Globus pallidus (tissue), 1 donor: ENCODE data around the gene ATCAY.
"Not testable (repeated sequence)": the region's sequence is repeated elsewhere in the genome, so short reads cannot be mapped to it uniquely, and the experiment has no call there.

ENCODE experiments used
- DNase-seq: peaks from one replicate; pipeline ENCODE4 v3.0.0-alpha.2; 2015; ENCODE audit warnings: low spot score

ATCAY gene

GRCh38 chr19:3949294-3949693 is 68.8 kb downstream of the ATCAY start:
- DNase-seq = no peak

GRCh38 chr19:3949997-3950859 is 69.7 kb downstream of the ATCAY start:
- DNase-seq = no peak

- DNase-seq = no peak
Measured at GRCh38 chr19:3950871-3951861, 70.7 kb downstream of the ATCAY start.

- DNase-seq = not testable (repeated sequence)
Measured at GRCh38 chr19:3952755-3953276, 72.3 kb downstream of the ATCAY start.

GRCh38 chr19:3954107-3954506 is 73.6 kb downstream of the ATCAY start:
- no peak for DNase-seq

GRCh38 chr19:3955276-3955675 is 74.8 kb downstream of the ATCAY start:
- DNase-seq = not testable (repeated sequence)

- no peak for DNase-seq
Measured at GRCh38 chr19:3955688-3956087, 75.2 kb downstream of the ATCAY start.

- no peak for DNase-seq
Measured at GRCh38 chr19:3958836-3959765, 78.6 kb downstream of the ATCAY start.

- no peak for DNase-seq
Measured at GRCh38 chr19:3959766-3960131, 79.3 kb downstream of the ATCAY start.

GRCh38 chr19:3961007-3961406 is 80.5 kb downstream of the ATCAY start:
- no peak for DNase-seq

- no peak for DNase-seq
Measured at GRCh38 chr19:3963458-3964255, 83.2 kb downstream of the ATCAY start.

- no peak for DNase-seq
Measured at GRCh38 chr19:3964256-3965194, 84.0 kb downstream of the ATCAY start.

- no peak for DNase-seq
Measured at GRCh38 chr19:3966051-3967017, 85.8 kb downstream of the ATCAY start.

- DNase-seq = not testable (repeated sequence)
Measured at GRCh38 chr19:3967983-3968382, 87.5 kb downstream of the ATCAY start.

GRCh38 chr19:3968556-3969434 is 88.3 kb downstream of the ATCAY start:
- peak; percentile 43 for DNase-seq

GRCh38 chr19:3969435-3970312 is 89.2 kb downstream of the ATCAY start:
- DNase-seq = no peak
